Activated CD4-positive, CD25-positive, alpha-beta regulatory T cell (primary cell): ENCODE results near the gene ADARB2.
A peak's percentile ranks its signal among the peaks of the same experiment; 100 is the strongest.

Source experiments
- DNase-seq, 4 experiments: peaks; one replicate each; lab custom pipeline; 2025; lab: John Stamatoyannopoulos, UW

Gene ADARB2

GRCh38 chr10:1394155-1394912, 343.0 kb downstream of the ADARB2 start:
- DNase-seq = no peak

GRCh38 chr10:1393481-1393880, 343.8 kb downstream of the ADARB2 start:
- DNase-seq = no peak

- no peak for DNase-seq
Measured at GRCh38 chr10:1392127-1392526, 345.2 kb downstream of the ADARB2 start.

GRCh38 chr10:1390200-1390599, 347.1 kb downstream of the ADARB2 start:
- no peak for DNase-seq

- DNase-seq = no peak
Measured at GRCh38 chr10:1384026-1384425, 353.3 kb downstream of the ADARB2 start.

GRCh38 chr10:1382711-1383110, 354.6 kb downstream of the ADARB2 start:
- DNase-seq = no peak

GRCh38 chr10:1381339-1381738, 356.0 kb downstream of the ADARB2 start:
- no peak for DNase-seq

GRCh38 chr10:1380088-1380671, 357.1 kb downstream of the ADARB2 start:
- DNase-seq = no peak

- DNase-seq = no peak
Measured at GRCh38 chr10:1379601-1380000, 357.7 kb downstream of the ADARB2 start.

- DNase-seq = no peak
Measured at GRCh38 chr10:1378473-1378872, 358.9 kb downstream of the ADARB2 start.

- DNase-seq = no peak
Measured at GRCh38 chr10:1377740-1378397, 359.5 kb downstream of the ADARB2 start.

- no peak for DNase-seq
Measured at GRCh38 chr10:1377231-1377630, 360.1 kb downstream of the ADARB2 start.

GRCh38 chr10:1376384-1376945, 360.9 kb downstream of the ADARB2 start:
- DNase-seq = no peak

GRCh38 chr10:1375346-1376170, 361.8 kb downstream of the ADARB2 start:
- DNase-seq = no peak

GRCh38 chr10:1374511-1375345, 362.6 kb downstream of the ADARB2 start:
- DNase-seq = no peak

- no peak for DNase-seq
Measured at GRCh38 chr10:1373287-1373686, 364.0 kb downstream of the ADARB2 start.

- no peak for DNase-seq
Measured at GRCh38 chr10:1372212-1372611, 365.1 kb downstream of the ADARB2 start.

- no peak for DNase-seq
Measured at GRCh38 chr10:1370298-1370697, 367.0 kb downstream of the ADARB2 start.

- no peak for DNase-seq
Measured at GRCh38 chr10:1369665-1370064, 367.7 kb downstream of the ADARB2 start.

- no peak for DNase-seq
Measured at GRCh38 chr10:1369197-1369596, 368.1 kb downstream of the ADARB2 start.

- DNase-seq = peak in 2 of 4 experiments; percentile 8 to 13
Measured at GRCh38 chr10:1368842-1369171, 368.5 kb downstream of the ADARB2 start.
